HG02884 (cell line): Measurements from ENCODE around the gene PTPRZ1.

Source experiments
- ATAC-seq: cut with Tn5 transposase; IDR thresholded peaks from one replicate; pipeline ENCODE4 v1.9.1; 2021; ENCODE audit warnings: mild to moderate bottlenecking, moderate library complexity; ENCODE audit not compliant: unreplicated experiment

Gene PTPRZ1

DNA sequence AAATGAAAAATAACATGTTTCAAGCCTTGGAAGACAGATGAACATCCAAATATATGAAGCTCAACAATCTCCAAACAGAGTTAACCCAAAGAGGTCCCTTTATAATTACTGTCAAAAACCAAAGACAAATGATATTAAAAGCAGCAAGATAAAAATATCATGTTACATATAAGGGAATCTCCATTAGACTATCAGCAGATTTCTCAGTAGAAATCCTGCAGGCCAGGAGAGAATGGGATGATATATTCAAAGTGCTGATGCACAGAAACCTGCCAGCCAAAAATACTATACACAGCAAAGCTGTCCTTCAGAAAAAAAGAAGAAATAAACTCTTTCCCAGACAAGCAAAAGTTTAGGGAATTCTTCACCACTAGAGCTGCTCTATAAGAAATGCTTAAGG lies 230.1 kb downstream of the PTPRZ1 start:
- no peak for ATAC-seq
